HG03139 (cell line): ENCODE measurements around the gene PDZRN3.

ENCODE experiments used
- ATAC-seq: cut with Tn5 transposase; IDR thresholded peaks from one replicate; pipeline ENCODE4 v1.9.1; 2021; ENCODE audit not compliant: unreplicated experiment

PDZRN3 gene

GRCh38 chr3:73353649-73354217 is 271.0 kb downstream of the PDZRN3 start:
- no peak for ATAC-seq

- no peak for ATAC-seq
These were observed 271.7 kb downstream of the PDZRN3 start for GRCh38 chr3:73352841-73353645.

GRCh38 chr3:73351423-73352071 is 273.2 kb downstream of the PDZRN3 start:
- no peak for ATAC-seq

GRCh38 chr3:73350996-73351395 is 273.7 kb downstream of the PDZRN3 start:
- no peak for ATAC-seq

GRCh38 chr3:73349657-73350056 is 275.1 kb downstream of the PDZRN3 start:
- ATAC-seq = no peak

- ATAC-seq = no peak
These were observed 282.7 kb downstream of the PDZRN3 start for GRCh38 chr3:73342077-73342476.

GRCh38 chr3:73341272-73341935 is 283.3 kb downstream of the PDZRN3 start:
- ATAC-seq = no peak

- no peak for ATAC-seq
These were observed 292.2 kb downstream of the PDZRN3 start for GRCh38 chr3:73332558-73332957.
